Myocyte (in vitro differentiated cells): ENCODE measurements around the gene DLX3. TPM values are rescaled to one million over a fixed set of nuclear protein-coding genes. Genes with fewer than 3 reads are reported as not detected.
A peak's percentile ranks its signal among the peaks of the same experiment; 100 is the strongest.
"Not testable (repeated sequence)": the region's sequence is repeated elsewhere in the genome, so short reads cannot be mapped to it uniquely, and the experiment has no call there.

Source experiments
- DNase-seq: peaks from one replicate; pipeline ENCODE4 v3.0.0-alpha.2; 2012; ENCODE audit warnings: low read depth
- polyA plus RNA-seq: library from polyadenylated mRNA; unstranded; fragments of >200 nt; gene quantifications from one replicate; pipeline ENCODE4 v1.2.1, GENCODE V29; 2012; ENCODE audit warnings: missing spikeins
- total RNA-seq: library from RNA; depleted of rRNA; stranded (reverse); fragments of >200 nt; gene quantifications from 2 replicates; pipeline ENCODE4 v1.2.3, GENCODE V29; 2014

Gene DLX3
- total RNA-seq = 0.13 and 1.1 TPM in 2 replicates
- 0.05 TPM for polyA plus RNA-seq

- peak; percentile 88 for DNase-seq
Measured at GRCh38 chr17:49995055-49995738, at the start of gene DLX3. TSS of gene DLX3 (minus strand) at chr17:49995224. CDS start at chr17:49994998, 226 bp downstream.

GRCh38 chr17:50044483-50044882, 49.5 kb upstream of the DLX3 start:
- DNase-seq = no peak

- peak; percentile 56 for DNase-seq
Measured at GRCh38 chr17:50043290-50044148, 48.5 kb upstream of the DLX3 start.

GRCh38 chr17:50042211-50042610, 47.2 kb upstream of the DLX3 start:
- DNase-seq = no peak

GRCh38 chr17:50040496-50040895, 45.5 kb upstream of the DLX3 start:
- not testable (repeated sequence) for DNase-seq

- no peak for DNase-seq
Measured at GRCh38 chr17:50039058-50039457, 44.0 kb upstream of the DLX3 start.

GRCh38 chr17:50037321-50038107, 42.5 kb upstream of the DLX3 start:
- DNase-seq = peak; percentile 74

- no peak for DNase-seq
Measured at GRCh38 chr17:50036455-50037261, 41.6 kb upstream of the DLX3 start.

GRCh38 chr17:50035945-50036344, 40.9 kb upstream of the DLX3 start:
- DNase-seq = no peak

- DNase-seq = peak; percentile 85
Measured at GRCh38 chr17:50035421-50035879, 40.4 kb upstream of the DLX3 start.

GRCh38 chr17:50034498-50035364, 39.7 kb upstream of the DLX3 start:
- no peak for DNase-seq

- DNase-seq = peak; percentile 50
Measured at GRCh38 chr17:50033316-50033715, 38.3 kb upstream of the DLX3 start.

GRCh38 chr17:50029185-50029584, 34.2 kb upstream of the DLX3 start:
- DNase-seq = peak; percentile 48

- no peak for DNase-seq
Measured at GRCh38 chr17:50028736-50029120, 33.7 kb upstream of the DLX3 start.

- DNase-seq = peak; percentile 98
Measured at GRCh38 chr17:50027881-50028735, 33.1 kb upstream of the DLX3 start.

- DNase-seq = peak; percentile 96
Measured at GRCh38 chr17:50027172-50027880, 32.3 kb upstream of the DLX3 start.

- peak; percentile 90 for DNase-seq
Measured at GRCh38 chr17:50026837-50027171, 31.8 kb upstream of the DLX3 start.

GRCh38 chr17:50026046-50026675, 31.1 kb upstream of the DLX3 start:
- DNase-seq = no peak
